Neural progenitor cell (in vitro differentiated cells): ENCODE measurements around the gene UGT1A4.
"Not testable (repeated sequence)": the region's sequence is repeated elsewhere in the genome, so short reads cannot be mapped to it uniquely, and the experiment has no call there.

Experiments
- CTCF ChIP-seq: fragments of 200-600 bp; sonication (generic); IDR thresholded peaks from 2 replicates; pipeline ENCODE4 v1.5.1; 2017; ENCODE audit warnings: antibody characterized with exemption, mild to moderate bottlenecking
- EZH2phosphoT487 ChIP-seq: fragments of 200-600 bp; sonication (generic); IDR thresholded peaks from 2 replicates; pipeline ENCODE4 v1.6.1; 2017; ENCODE audit warnings: antibody characterized with exemption

- not testable (repeated sequence) for TF ChIP-seq CTCF, EZH2phosphoT487
Measured at GRCh38 chr2:233700842-233701241, 17.7 kb upstream of the UGT1A4 start.
